Activated naive CD4-positive, alpha-beta T cell treated with anti-CD3 and anti-CD28 coated beads for 36 hours (primary cell): ENCODE results near the gene THSD4. TPM values are rescaled to one million over a fixed set of nuclear protein-coding genes. Genes with fewer than 3 reads are reported as not detected.

Source experiments
- CTCF ChIA-PET: fragments of 350-600 bp; sonication (Branson Sonifier 250); formaldehyde crosslinking; loops from one replicate; lab custom pipeline; 2021; ENCODE audit warnings: antibody characterized with exemption; lab: Charles Lee
- DNase-seq: peaks from one replicate; pipeline ENCODE4 v3.0.0-alpha.2; 2020
- H3K27ac Mint-ChIP-seq: one replicate; pipeline ENCODE4 v1.8.0; 2021; ENCODE audit warnings: mild to moderate bottlenecking, mixed read lengths
- H3K27me3 Mint-ChIP-seq: one replicate; pipeline ENCODE4 v1.8.0; 2021; ENCODE audit warnings: low read depth, mixed read lengths
- H3K36me3 Mint-ChIP-seq: one replicate; pipeline ENCODE4 v1.8.0; 2021; ENCODE audit warnings: low read depth, mixed read lengths
- H3K4me1 Mint-ChIP-seq: one replicate; pipeline ENCODE4 v1.8.0; 2021; ENCODE audit warnings: low read depth, mixed read lengths
- H3K4me3 Mint-ChIP-seq: one replicate; pipeline ENCODE4 v1.8.0; 2021; ENCODE audit warnings: mild to moderate bottlenecking, moderate library complexity, mixed read lengths
- H3K9me3 Mint-ChIP-seq: one replicate; pipeline ENCODE4 v1.8.0; 2021; ENCODE audit warnings: mixed read lengths
- intact Hi-C: fragments of 100-400 bp; cut with micrococcal nuclease; formaldehyde crosslinking; loops from one replicate; pipeline ENCODE4 v1.15.1; 2023
- total RNA-seq, 2 experiments: library from RNA; stranded (reverse); gene quantifications; one replicate each; pipeline ENCODE4 v1.2.3, GENCODE V29; 2021

The THSD4 gene
- total RNA-seq, 2 experiments from 2014 or later = not detected

DNA sequence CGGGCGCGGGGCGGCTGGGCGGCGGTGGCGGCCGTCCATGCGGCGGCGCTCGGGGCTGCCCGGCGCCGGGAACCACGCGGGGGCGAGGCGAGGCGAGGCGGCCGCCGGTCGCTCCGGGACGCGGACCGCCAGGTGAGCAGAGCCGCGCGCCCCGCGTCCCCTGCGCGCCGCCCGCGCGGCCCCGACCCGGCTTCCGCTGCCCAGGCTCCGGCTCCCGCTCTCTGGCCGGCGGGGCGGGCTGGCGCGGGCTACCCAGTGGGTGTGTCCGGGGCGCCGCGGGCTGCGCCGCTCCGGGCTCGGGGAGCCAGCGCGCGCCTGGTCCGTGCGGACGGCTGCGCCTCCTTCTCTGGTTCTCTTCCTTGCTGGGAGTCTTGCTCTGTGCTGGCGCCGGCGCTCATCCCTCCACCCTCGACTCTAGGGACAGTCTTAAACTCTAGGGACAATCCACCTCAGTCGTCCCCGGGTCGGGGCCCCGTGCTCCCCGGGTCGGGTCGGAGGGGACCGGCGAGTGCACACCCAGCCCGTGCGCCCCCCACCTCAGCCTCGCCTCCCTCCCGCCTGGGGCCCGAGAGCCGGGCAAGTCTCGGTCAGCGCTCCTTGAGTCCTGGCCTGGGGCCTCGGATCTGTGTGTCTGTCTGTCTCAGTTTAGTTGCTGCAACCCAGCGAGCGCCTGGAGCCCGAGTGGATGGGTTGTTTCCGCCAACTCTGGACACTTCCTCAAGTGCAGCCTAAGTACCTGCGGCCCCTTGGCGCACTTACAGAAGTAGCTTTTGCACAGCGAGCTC is 488 bp downstream of the THSD4 start:
- peak; percentile 4 for DNase-seq
- H3K36me3 Mint-ChIP-seq = no peaks in the 10 kb centered on the region
- CTCF ChIA-PET = interaction anchor here (1.0 to 1.7 kb wide), 5 partner anchors 31 to 328 kb away, joined by 3 to 5 read pairs (median 3); no protein-coding TSS in a partner anchor
- peaks cover 4% of the 10 kb centered on the region for H3K4me1 Mint-ChIP-seq
- intact Hi-C loops = loop anchor here (1.0 kb wide), 1 partner anchor 325 kb away; no protein-coding TSS in a partner anchor
- H3K27me3 Mint-ChIP-seq = peaks cover 46% of the 10 kb centered on the region
- no peak overlapping the region for H3K27ac Mint-ChIP-seq
- H3K4me3 Mint-ChIP-seq = peak overlapping the region; percentile 71
- no peaks in the 10 kb centered on the region for H3K9me3 Mint-ChIP-seq

DNA sequence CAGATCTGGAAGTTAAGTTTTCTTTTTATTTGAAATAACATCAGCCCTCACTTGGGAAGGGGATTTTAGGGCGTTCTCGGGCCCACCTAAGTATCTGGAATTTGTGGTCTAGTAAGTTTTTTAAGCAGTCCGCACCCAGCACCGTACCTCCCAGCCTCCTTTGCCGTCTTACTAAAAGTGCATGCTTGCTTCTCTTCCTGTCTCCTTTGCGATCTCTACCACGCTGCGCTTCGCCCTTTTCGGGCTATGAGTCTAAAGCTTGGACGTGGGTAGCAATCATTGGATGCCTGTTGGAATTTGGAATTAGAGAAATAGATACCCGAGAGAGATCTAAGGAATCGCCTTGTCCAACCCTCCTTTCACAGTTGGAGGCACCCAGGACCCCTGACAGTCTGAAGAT is 1.1 kb downstream of the THSD4 start:
- Mint-ChIP-seq H3K9me3 (no peaks in the 10 kb centered on the region), H3K4me1 (peaks cover 4% of the 10 kb centered on the region), H3K27ac (no peak overlapping the region), H3K36me3 (no peaks in the 10 kb centered on the region), H3K27me3 (peaks cover 46% of the 10 kb centered on the region), H3K4me3 (peak overlapping the region; percentile 14)
- intact Hi-C loops = no loop called here
- DNase-seq = peak; percentile 5
- CTCF ChIA-PET = interaction anchor here (1.1 kb wide), 1 partner anchor 327 kb away, joined by 3 read pairs; no protein-coding TSS in a partner anchor

DNA sequence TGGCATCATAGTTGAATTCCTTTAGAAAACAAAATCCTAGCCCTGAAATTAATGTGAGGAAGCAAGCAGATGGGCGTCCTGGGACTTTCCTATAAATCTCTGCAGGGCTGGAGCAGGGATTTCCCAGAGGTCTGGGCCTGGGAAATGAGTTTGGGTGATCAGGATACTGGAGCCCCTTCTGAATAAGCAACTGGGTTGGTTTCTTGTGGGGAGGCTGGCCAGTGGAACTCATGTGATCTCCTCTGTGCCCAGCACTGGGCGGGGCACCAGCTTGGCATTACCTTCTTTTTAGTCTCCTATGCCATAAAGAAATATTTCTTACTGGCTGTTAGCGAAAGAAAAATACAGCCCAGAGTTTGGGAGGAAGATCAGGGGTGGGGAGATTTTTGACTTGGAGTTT is 1.7 kb downstream of the THSD4 start:
- H3K36me3 Mint-ChIP-seq = no peaks in the 10 kb centered on the region
- no peak overlapping the region for H3K27ac Mint-ChIP-seq
- H3K9me3 Mint-ChIP-seq = no peaks in the 10 kb centered on the region
- intact Hi-C loops = no loop called here
- no peak for DNase-seq
- no peak overlapping the region for H3K4me3 Mint-ChIP-seq
- peaks cover 4% of the 10 kb centered on the region for H3K4me1 Mint-ChIP-seq
- H3K27me3 Mint-ChIP-seq = peaks cover 51% of the 10 kb centered on the region
- CTCF ChIA-PET = no interaction called here

DNA sequence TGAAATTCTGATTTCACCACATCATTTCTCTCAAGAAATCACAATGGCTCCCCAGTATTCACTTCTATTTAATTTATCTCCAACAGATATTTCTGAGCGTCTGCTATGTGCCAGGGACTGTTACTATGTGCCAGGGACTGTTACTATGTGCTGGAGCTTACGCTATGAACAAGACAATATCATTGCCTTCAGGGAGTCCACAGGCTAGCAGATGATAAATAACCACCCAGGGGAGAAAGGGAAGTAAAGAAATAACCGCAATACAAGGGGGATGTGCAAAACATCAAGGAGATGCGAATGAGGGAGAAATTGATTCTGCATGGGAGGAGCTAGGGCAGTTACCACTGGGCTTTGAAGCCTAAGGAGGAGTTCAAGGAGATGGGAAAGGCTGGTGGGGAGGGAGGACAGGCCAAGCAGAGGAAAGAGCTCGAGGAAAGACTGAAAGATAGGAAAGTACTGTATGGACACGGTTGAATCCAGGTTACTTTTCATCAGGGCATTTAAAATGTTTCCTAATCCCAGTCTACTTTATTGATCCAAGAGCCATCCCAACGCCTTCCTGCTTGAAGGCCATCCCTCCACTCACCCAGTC is 2.5 kb downstream of the THSD4 start:
- Mint-ChIP-seq H3K27me3 (peaks cover 51% of the 10 kb centered on the region), H3K4me1 (peaks cover 4% of the 10 kb centered on the region), H3K27ac (no peak overlapping the region), H3K9me3 (no peaks in the 10 kb centered on the region), H3K4me3 (no peak overlapping the region), H3K36me3 (no peaks in the 10 kb centered on the region)
- CTCF ChIA-PET = no interaction called here
- intact Hi-C loops = no loop called here
- no peak for DNase-seq

DNA sequence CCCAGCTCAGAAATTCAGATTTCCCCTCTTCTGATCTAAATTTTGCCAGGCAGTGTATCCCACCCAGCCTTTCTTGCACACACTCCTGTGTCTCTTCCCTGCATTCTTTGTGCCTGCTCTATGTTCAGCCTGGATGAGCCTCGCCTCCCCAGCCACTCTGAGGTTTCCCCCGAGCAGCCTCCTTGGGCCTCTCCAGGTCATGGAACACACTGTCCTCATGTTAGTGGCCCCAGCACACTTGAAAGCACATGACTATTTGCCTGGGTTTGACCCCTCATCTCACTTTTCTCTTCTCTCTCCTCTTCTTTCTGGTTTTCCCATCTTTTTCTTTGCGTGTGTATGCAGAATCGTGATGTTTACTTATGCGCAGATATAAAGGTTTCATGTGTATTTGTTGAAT is 3.1 kb downstream of the THSD4 start:
- intact Hi-C loops = no loop called here
- CTCF ChIA-PET = no interaction called here

DNA sequence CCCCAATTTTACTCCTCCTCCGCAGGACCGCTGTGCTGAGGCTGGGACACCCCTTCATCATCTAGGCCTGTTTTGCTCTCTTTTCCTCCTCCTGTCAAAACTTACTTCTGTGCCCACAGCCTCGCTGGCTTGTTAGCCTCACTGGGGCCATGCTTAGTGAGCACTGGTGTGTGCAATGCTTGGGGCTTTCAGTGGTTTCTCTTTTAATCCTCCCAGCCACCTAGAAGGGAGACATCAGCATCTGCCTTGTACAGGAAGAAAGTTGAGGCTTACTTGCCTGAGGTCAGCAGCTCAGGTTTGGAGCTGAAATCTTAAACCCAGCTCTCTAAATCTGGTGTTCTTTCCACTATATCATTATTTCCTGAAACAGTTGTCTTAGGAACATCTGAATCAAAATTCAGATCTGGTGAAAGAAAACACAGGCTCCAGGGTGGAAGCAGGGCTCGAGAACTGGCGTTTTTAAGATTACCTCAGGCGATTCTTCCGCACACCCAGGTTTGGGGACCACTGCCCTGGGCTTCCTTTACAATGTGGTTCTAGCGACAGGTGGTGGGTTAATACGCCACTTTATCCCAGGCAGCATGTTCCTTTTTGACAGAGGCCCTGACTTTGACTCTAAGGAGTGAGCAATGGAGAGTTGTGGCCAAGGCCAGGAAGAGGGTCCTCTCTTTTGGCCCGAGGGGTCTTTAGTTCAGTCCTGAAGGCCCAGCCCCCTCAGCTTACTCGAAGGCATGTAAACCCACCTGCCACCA is 3.8 kb downstream of the THSD4 start:
- H3K27me3 Mint-ChIP-seq = peaks cover 58% of the 10 kb centered on the region
- H3K4me3 Mint-ChIP-seq = no peak overlapping the region
- CTCF ChIA-PET = interaction anchor here (0.5 kb wide), 1 partner anchor 293 kb away, joined by 3 read pairs; no protein-coding TSS in a partner anchor
- H3K9me3 Mint-ChIP-seq = no peaks in the 10 kb centered on the region
- peaks cover 4% of the 10 kb centered on the region for H3K4me1 Mint-ChIP-seq
- DNase-seq = no peak
- H3K27ac Mint-ChIP-seq = no peak overlapping the region
- H3K36me3 Mint-ChIP-seq = no peaks in the 10 kb centered on the region
- intact Hi-C loops = no loop called here

More for the DNA sequence above, 3.1 kb downstream of the THSD4 start:
- no peaks in the 10 kb centered on the region for H3K9me3 Mint-ChIP-seq
- no peak overlapping the region for H3K4me3 Mint-ChIP-seq
- peaks cover 54% of the 10 kb centered on the region for H3K27me3 Mint-ChIP-seq
- peaks cover 4% of the 10 kb centered on the region for H3K4me1 Mint-ChIP-seq
- no peak overlapping the region for H3K27ac Mint-ChIP-seq
- no peaks in the 10 kb centered on the region for H3K36me3 Mint-ChIP-seq
- no peak for DNase-seq

DNA sequence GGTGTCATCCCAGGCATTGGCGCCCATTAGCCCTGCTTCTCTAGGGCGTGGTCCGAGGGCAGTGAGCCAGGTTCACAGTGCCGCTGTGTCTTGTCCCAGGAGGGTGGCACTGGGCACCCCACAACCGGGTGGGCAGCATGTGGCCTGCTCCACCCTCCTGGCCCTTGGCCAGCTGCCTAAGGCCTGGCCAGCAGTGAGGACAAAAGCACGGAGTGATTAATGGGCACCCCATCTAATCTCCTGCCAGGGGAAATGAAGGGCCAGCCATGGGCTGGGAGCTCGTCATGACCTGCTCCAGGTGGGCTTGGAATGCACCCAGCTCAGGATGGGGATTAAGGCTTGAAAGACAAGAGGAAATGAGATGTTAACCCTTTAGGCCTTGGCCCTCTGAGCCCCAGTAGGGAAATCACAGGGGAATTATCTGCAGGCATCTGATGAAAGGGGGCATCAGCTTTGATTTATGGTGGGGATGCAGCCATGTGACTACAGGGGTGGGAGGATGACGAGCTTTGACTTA is 5.2 kb downstream of the THSD4 start:
- Mint-ChIP-seq H3K27ac (no peak overlapping the region), H3K27me3 (peaks cover 51% of the 10 kb centered on the region), H3K36me3 (no peaks in the 10 kb centered on the region), H3K9me3 (no peaks in the 10 kb centered on the region), H3K4me1 (peaks cover 4% of the 10 kb centered on the region), H3K4me3 (no peak overlapping the region)
- CTCF ChIA-PET = no interaction called here
- intact Hi-C loops = no loop called here
- no peak for DNase-seq

DNA sequence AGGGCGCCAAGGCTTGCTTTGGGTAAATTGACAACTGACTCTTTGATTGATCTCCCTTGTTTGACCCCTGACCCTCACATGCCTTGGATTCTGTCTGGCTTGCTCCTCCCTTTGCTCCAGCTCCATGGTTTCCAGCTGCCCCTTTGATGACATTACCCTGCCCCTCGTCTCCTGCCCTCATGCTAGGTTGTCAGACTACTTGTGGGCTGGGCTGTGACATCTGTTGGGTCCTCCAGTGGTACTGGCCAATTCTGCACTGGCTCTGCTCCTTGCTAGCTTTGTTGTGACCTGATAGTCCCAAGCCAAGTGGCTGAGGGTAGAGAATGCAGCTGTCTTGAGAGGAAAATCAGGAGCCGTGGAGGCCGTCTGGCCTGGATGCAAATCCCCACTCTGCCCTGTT is 6.2 kb downstream of the THSD4 start:
- peaks cover 51% of the 10 kb centered on the region for H3K27me3 Mint-ChIP-seq
- no peak for DNase-seq
- no peaks in the 10 kb centered on the region for H3K36me3 Mint-ChIP-seq
- intact Hi-C loops = no loop called here
- H3K9me3 Mint-ChIP-seq = no peaks in the 10 kb centered on the region
- no peak overlapping the region for H3K4me3 Mint-ChIP-seq
- H3K4me1 Mint-ChIP-seq = peaks cover under 1% of the 10 kb centered on the region
- CTCF ChIA-PET = interaction anchor here (0.5 kb wide), 1 partner anchor 8 kb away, joined by 4 read pairs; no protein-coding TSS in a partner anchor
- no peak overlapping the region for H3K27ac Mint-ChIP-seq

DNA sequence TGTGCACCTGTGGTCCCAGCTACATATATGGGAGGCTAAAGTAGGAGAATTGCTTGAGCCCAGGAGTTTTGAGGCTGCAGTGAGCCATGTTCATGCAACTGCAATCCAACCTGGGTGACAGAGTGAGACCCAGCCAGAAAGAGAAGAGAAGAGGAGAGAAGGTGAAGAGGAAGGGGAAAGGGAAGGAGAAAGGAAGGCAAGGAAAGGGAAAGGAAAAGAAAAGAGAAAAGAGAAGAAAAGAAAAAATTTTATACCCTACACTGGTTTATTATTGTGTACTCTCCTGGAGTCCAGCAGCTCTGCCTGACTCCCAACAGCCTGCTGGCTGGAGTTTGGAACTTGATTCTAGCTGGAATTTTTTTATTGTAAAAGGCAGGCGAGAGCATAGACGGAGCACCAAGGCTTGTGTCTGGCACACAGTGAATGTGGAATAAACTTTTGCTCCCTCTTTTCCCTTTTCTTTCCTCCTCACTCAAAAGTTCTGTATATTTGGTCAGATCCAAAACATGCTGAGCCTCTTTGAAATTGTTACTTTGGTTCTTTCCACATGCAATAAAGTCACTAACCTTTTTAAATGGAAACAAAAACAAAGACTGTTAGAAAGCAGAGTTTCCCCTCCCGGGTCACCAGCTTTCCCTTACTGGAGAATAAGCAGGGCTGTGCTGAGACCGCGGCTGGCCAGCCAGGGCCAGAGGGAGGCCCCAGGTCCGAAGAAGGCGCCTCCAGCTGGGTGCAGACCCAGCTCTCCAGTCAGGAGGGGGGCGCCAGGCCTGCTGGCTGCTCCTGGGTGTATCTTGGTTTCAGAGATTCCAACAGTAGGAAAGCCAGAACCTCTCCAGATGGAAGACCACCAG is 9.9 kb downstream of the THSD4 start:
- DNase-seq = no peak
- CTCF ChIA-PET = no interaction called here
- Mint-ChIP-seq H3K36me3 (no peaks in the 10 kb centered on the region), H3K4me1 (no peaks in the 10 kb centered on the region), H3K4me3 (no peak overlapping the region), H3K27me3 (peaks cover 30% of the 10 kb centered on the region), H3K27ac (no peak overlapping the region), H3K9me3 (no peaks in the 10 kb centered on the region)
- intact Hi-C loops = no loop called here

DNA sequence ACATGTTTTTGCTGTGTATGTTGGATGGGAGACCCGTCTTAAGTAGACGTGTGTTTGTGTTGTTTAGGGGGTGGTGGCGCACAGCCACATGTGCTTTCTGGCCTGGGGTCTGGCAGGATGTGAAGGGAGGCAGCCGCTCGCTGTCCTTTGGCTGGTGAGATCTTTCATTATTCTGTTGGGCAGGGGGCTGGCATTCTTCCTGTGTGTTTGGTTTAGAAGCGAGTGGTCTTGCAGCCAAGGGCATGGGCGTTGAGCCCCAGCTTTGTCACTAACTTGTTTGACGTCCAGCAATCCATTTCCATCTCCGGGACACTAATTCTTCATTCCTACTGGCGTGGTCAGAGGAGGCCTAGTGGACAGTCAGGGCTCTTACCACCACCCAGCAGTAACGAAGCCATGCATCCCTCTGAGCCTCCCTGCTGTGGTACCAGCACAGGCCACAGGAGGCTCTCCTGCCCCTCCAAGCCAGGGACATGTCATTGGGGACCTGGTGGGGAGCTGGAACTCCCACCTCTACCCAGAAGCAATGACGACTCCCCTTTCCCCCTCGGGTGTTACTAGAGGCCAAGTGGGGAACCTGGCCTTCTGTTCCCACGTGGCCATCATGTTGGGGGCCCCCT is 10.7 kb downstream of the THSD4 start:
- Mint-ChIP-seq H3K27me3 (peaks cover 24% of the 10 kb centered on the region), H3K9me3 (no peaks in the 10 kb centered on the region), H3K4me3 (no peak overlapping the region), H3K4me1 (no peaks in the 10 kb centered on the region), H3K36me3 (no peaks in the 10 kb centered on the region), H3K27ac (no peak overlapping the region)
- no peak for DNase-seq
- intact Hi-C loops = no loop called here
- CTCF ChIA-PET = no interaction called here

DNA sequence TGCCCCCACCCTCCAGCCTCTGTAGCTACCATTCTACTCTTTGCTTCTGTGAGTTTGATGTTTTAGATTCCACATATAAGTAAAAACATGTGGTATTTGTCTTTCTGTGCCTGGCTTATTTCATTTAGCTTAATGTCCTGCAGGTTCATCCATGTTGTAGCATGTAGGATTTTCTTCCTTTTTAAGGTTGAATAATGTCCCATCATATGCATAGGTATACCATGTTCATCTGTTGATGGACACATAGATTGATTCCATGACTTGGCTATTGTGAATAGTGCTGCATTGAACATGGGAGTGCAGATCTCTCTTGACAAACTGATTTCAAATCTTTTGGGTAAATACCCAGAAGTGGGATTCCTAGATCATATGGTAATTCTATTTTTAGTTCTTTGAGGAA is 11.8 kb downstream of the THSD4 start:
- H3K27me3 Mint-ChIP-seq = peaks cover 21% of the 10 kb centered on the region
- no peak for DNase-seq
- H3K27ac Mint-ChIP-seq = no peak overlapping the region
- intact Hi-C loops = no loop called here
- no peaks in the 10 kb centered on the region for H3K36me3 Mint-ChIP-seq
- CTCF ChIA-PET = no interaction called here
- no peaks in the 10 kb centered on the region for H3K9me3 Mint-ChIP-seq
- no peak overlapping the region for H3K4me3 Mint-ChIP-seq
- no peaks in the 10 kb centered on the region for H3K4me1 Mint-ChIP-seq
